Astrocyte (in vitro differentiated cells and primary cell): Measurements from ENCODE around the gene ANKH.

Experiments used
- EZH2 ChIP-seq: IDR thresholded peaks from 2 replicates; pipeline ENCODE4 v1.6.1; 2012; ENCODE audit warnings: mild to moderate bottlenecking, low read length, inconsistent platforms; ENCODE audit not compliant: insufficient read depth
- TF ChIP-seq, protein P1 (sequence below): IDR thresholded peaks from 2 replicates; pipeline ENCODE4 v1.5.1; 2011; ENCODE audit warnings: low read depth, mild to moderate bottlenecking, inconsistent platforms, low read length, moderate library complexity; ENCODE audit not compliant: insufficient read depth

- TF ChIP-seq, protein P1, sequence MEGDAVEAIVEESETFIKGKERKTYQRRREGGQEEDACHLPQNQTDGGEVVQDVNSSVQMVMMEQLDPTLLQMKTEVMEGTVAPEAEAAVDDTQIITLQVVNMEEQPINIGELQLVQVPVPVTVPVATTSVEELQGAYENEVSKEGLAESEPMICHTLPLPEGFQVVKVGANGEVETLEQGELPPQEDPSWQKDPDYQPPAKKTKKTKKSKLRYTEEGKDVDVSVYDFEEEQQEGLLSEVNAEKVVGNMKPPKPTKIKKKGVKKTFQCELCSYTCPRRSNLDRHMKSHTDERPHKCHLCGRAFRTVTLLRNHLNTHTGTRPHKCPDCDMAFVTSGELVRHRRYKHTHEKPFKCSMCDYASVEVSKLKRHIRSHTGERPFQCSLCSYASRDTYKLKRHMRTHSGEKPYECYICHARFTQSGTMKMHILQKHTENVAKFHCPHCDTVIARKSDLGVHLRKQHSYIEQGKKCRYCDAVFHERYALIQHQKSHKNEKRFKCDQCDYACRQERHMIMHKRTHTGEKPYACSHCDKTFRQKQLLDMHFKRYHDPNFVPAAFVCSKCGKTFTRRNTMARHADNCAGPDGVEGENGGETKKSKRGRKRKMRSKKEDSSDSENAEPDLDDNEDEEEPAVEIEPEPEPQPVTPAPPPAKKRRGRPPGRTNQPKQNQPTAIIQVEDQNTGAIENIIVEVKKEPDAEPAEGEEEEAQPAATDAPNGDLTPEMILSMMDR: no peak
- TF ChIP-seq EZH2: no peak
These were observed 138.6 kb downstream of the ANKH start for GRCh38 chr5:14732991-14733390.
